Esophagus squamous epithelium (tissue), 5 donors: ENCODE measurements around the gene INSC. TPM values are rescaled to one million over a fixed set of nuclear protein-coding genes. Genes with fewer than 3 reads are reported as not detected.

Experiments used
- DNase-seq: peaks from one replicate; lab custom pipeline; 2025; lab: John Stamatoyannopoulos, UW
- H3K27ac ChIP-seq, 4 donors: fragments of 200-600 bp; sonication (generic); one replicate each; pipeline ENCODE4 v1.5.1; 2016 to 2019; ENCODE audit warnings: mild to moderate bottlenecking in 1 of 4
- H3K27me3 ChIP-seq, 4 donors: fragments of 200-600 bp; sonication (generic); 1 replicate in 3 of 4; 2 replicates in 1 of 4; pipeline versions ENCODE4 v1.5.1 to v1.6.0; 2017 to 2021; ENCODE audit warnings: antibody characterized with exemption in 1 of 4
- H3K36me3 ChIP-seq, 3 donors: fragments of 200-600 bp; sonication (generic); one replicate each; pipeline ENCODE4 v1.5.1; 2016 to 2019
- H3K4me1 ChIP-seq, 3 donors: fragments of 200-600 bp; sonication (generic); one replicate each; pipeline ENCODE4 v1.5.1; 2017 to 2019
- H3K4me3 ChIP-seq, 4 donors: fragments of 200-600 bp; sonication (generic); 1 replicate in 3 of 4; 2 replicates in 1 of 4; pipeline ENCODE4 v1.5.1; 2016 to 2019; ENCODE audit warnings: mild to moderate bottlenecking in 2 of 4, moderate library complexity in 1 of 4
- H3K9me3 ChIP-seq, 3 donors: fragments of 200-600 bp; sonication (generic); one replicate each; pipeline ENCODE4 v1.5.1; 2016 to 2019
- CTCF ChIP-seq, 6 experiments: fragments of 450-650 bp in 4 of 6; fragments of 200-600 bp in 2 of 6; sonication (generic) in 2 of 6; IDR thresholded peaks; one replicate each; pipeline ENCODE4 v1.5.1; 2016 to 2019; ENCODE audit warnings: antibody characterized with exemption in 6 of 6, mild to moderate bottlenecking in 4 of 6, moderate library complexity in 4 of 6
- POLR2A ChIP-seq, 4 donors: fragments of 450-650 bp; IDR thresholded peaks; one replicate each; pipeline ENCODE4 v1.6.1; 2017; ENCODE audit warnings: antibody characterized with exemption in 4 of 4, mild to moderate bottlenecking in 4 of 4, moderate library complexity in 3 of 4
- WGBS, 2 donors: methylation state at CpG; one replicate each; pipeline ENCODE4 v1.1.5; 2018; 5-methylcytosine and 5-hydroxymethylcytosine counted together
- intact Hi-C: fragments of 100-400 bp; cut with DNase I; formaldehyde crosslinking; loops from one replicate; pipeline ENCODE4 v1.15.0; 2022
- total RNA-seq, 4 donors: library from RNA; depleted of rRNA; stranded (reverse); fragments of >200 nt; gene quantifications; one replicate each; pipeline ENCODE4 v1.1.0, GENCODE V29; 2016
- donor health status: DM: yes; HTN: yes; CAD: no.

INSC gene
- total RNA-seq, 4 donors from 2014 or later: 0.30 to 0.38 TPM; not detected in 2

GRCh38 chr11:15108592-15109130 lies 6.1 kb upstream of the INSC start:
- Histone ChIP-seq H3K27me3 (peaks cover 0 to 4% (median 0%) of the 10 kb centered on the region in 4 donors), H3K4me3 (no peak overlapping the region), H3K9me3 (no peaks in the 10 kb centered on the region), H3K4me1 (no peaks in the 10 kb centered on the region), H3K36me3 (no peaks in the 10 kb centered on the region), H3K27ac (no peak overlapping the region)
- DNase-seq: no peak
- TF ChIP-seq CTCF (IDR thresholded peaks at IDR 0.05) (no peak), POLR2A (IDR thresholded peaks at IDR 0.05) (no peak)
- intact Hi-C loops: no loop called here
- 69 to 76% methylated on average over 2 of the region's 2 CpGs for WGBS, 2 donors

- Histone ChIP-seq H3K4me1 (peaks cover 0 to 4% (median 0%) of the 10 kb centered on the region in 3 donors), H3K4me3 (no peak overlapping the region), H3K9me3 (no peaks in the 10 kb centered on the region), H3K27ac (no peak overlapping the region), H3K27me3 (peaks cover 0 to 13% (median 0%) of the 10 kb centered on the region in 4 donors), H3K36me3 (no peaks in the 10 kb centered on the region)
- intact Hi-C loops: no loop called here
- 80 to 82% methylated on average over 1 to 2 of the region's 2 CpGs for WGBS, 2 donors
- no peak for DNase-seq
- TF ChIP-seq CTCF (IDR thresholded peaks at IDR 0.05) (no peak), POLR2A (IDR thresholded peaks at IDR 0.05) (no peak)
Measured at GRCh38 chr11:15109602-15110001, 5.1 kb upstream of the INSC start.

GRCh38 chr11:15111215-15111614 lies 3.5 kb upstream of the INSC start:
- Histone ChIP-seq H3K4me3 (no peak overlapping the region), H3K27ac (no peak overlapping the region), H3K4me1 (peaks cover 0 to 8% (median 3%) of the 10 kb centered on the region in 3 donors), H3K27me3 (peaks cover 0 to 29% (median 2%) of the 10 kb centered on the region in 4 donors), H3K9me3 (no peaks in the 10 kb centered on the region), H3K36me3 (no peaks in the 10 kb centered on the region)
- no peak for TF ChIP-seq POLR2A (IDR thresholded peaks at IDR 0.05)
- no peak for TF ChIP-seq CTCF (IDR thresholded peaks at IDR 0.05)
- intact Hi-C loops: no loop called here
- 90 to 100% methylated on average over 2 to 3 of the region's 3 CpGs for WGBS, 2 donors
- no peak for DNase-seq

- H3K4me3 ChIP-seq: no peak overlapping the region
- no peak for DNase-seq
- TF ChIP-seq CTCF (IDR thresholded peaks at IDR 0.05) (no peak), POLR2A (IDR thresholded peaks at IDR 0.05) (no peak)
- intact Hi-C loops: no loop called here
- no peak overlapping the region for H3K27ac ChIP-seq
- H3K9me3 ChIP-seq: no peaks in the 10 kb centered on the region
- peaks cover 0 to 32% (median 2%) of the 10 kb centered on the region in 4 donors for H3K27me3 ChIP-seq
- WGBS, 2 donors: 69 to 100% methylated on average over 1 to 6 of the region's 8 CpGs
- H3K36me3 ChIP-seq: no peaks in the 10 kb centered on the region
- peaks cover 0 to 8% (median 3%) of the 10 kb centered on the region in 3 donors for H3K4me1 ChIP-seq
Measured at GRCh38 chr11:15112131-15112541, 2.6 kb upstream of the INSC start.

GRCh38 chr11:15113381-15113780 lies 1.3 kb upstream of the INSC start:
- no peak for TF ChIP-seq POLR2A (IDR thresholded peaks at IDR 0.05)
- TF ChIP-seq CTCF (IDR thresholded peaks at IDR 0.05): no peak
- 44 to 80% methylated on average over 2 to 4 of the region's 5 CpGs for WGBS, 2 donors
- no peaks in the 10 kb centered on the region for H3K9me3 ChIP-seq
- no peak for DNase-seq
- no peak overlapping the region for H3K27ac ChIP-seq
- no peak overlapping the region for H3K4me3 ChIP-seq
- peaks cover 0 to 37% (median 2%) of the 10 kb centered on the region in 4 donors for H3K27me3 ChIP-seq
- intact Hi-C loops: no loop called here
- peaks cover 0 to 8% (median 3%) of the 10 kb centered on the region in 3 donors for H3K4me1 ChIP-seq
- no peaks in the 10 kb centered on the region for H3K36me3 ChIP-seq
